GM12891 (cell line): ENCODE measurements around the gene PROB1.

Experiments
- DNase-seq: peaks from one replicate; pipeline ENCODE4 v3.0.0; 2011; ENCODE audit warnings: low spot score; ENCODE audit not compliant: insufficient read length
- FAIRE-seq: peaks from 2 replicates; lab custom pipeline; 2011; peaks lifted over from hg19 to GRCh38; lab: Jason Lieb, UNC
- PAX5 ChIP-seq: IDR thresholded peaks from 2 replicates; pipeline ENCODE4 v1.6.1; 2011; ENCODE audit warnings: low read length, moderate library complexity, mild to moderate bottlenecking; ENCODE audit not compliant: insufficient read depth, severe bottlenecking
- POLR2A ChIP-seq: IDR thresholded peaks from 2 replicates; pipeline ENCODE4 v1.6.1; 2011; ENCODE audit warnings: low read depth, low read length, control low read depth
- POLR2AphosphoS5 ChIP-seq: IDR thresholded peaks from 2 replicates; pipeline ENCODE4 v1.6.1; 2011; ENCODE audit warnings: low read depth, low read length, control low read depth
- POU2F2 ChIP-seq: IDR thresholded peaks from 2 replicates; pipeline ENCODE4 v1.6.1; 2011; ENCODE audit warnings: low read depth, mild to moderate bottlenecking, control low read depth, low read length, moderate library complexity
- SPI1 ChIP-seq: IDR thresholded peaks from 2 replicates; pipeline ENCODE4 v1.6.1; 2011; ENCODE audit warnings: low read depth, low read length, control low read depth
- TAF1 ChIP-seq: IDR thresholded peaks from 2 replicates; pipeline ENCODE4 v1.6.1; 2011; ENCODE audit warnings: low read depth, low read length, control low read depth

PROB1 gene

GRCh38 chr5:139425497-139425896 is 30.6 kb upstream of the PROB1 start:
- DNase-seq (no peak), FAIRE-seq (no peak)
- TF ChIP-seq TAF1: no peak
- no peak for TF ChIP-seq SPI1
- TF ChIP-seq POLR2A: no peak
- TF ChIP-seq POLR2AphosphoS5: no peak
- TF ChIP-seq POU2F2: no peak
- no peak for TF ChIP-seq PAX5

- FAIRE-seq (peak; percentile 88), DNase-seq (peak; percentile 64)
- TF ChIP-seq POU2F2 (no peak), TAF1 (no peak), POLR2AphosphoS5 (no peak), POLR2A (no peak), SPI1 (no peak), PAX5 (no peak)
These were observed 27.5 kb upstream of the PROB1 start for GRCh38 chr5:139422307-139422893.

GRCh38 chr5:139419226-139420192 is 24.6 kb upstream of the PROB1 start:
- DNase-seq: no peak
- FAIRE-seq: no peak
- TF ChIP-seq POLR2A: no peak

GRCh38 chr5:139418793-139419192 is 23.9 kb upstream of the PROB1 start:
- FAIRE-seq: no peak
- TF ChIP-seq POU2F2 (no peak), SPI1 (no peak), PAX5 (no peak), POLR2AphosphoS5 (no peak), TAF1 (no peak), POLR2A (no peak)
- DNase-seq: no peak

- DNase-seq: no peak
- no peak for FAIRE-seq
- no peak for TF ChIP-seq POLR2A
These were observed 22.3 kb upstream of the PROB1 start for GRCh38 chr5:139417214-139417613.

GRCh38 chr5:139416651-139417050 is 21.7 kb upstream of the PROB1 start:
- FAIRE-seq (peak; percentile 56), DNase-seq (no peak)
- TF ChIP-seq POLR2AphosphoS5: no peak
- no peak for TF ChIP-seq PAX5
- TF ChIP-seq POLR2A: no peak
- TF ChIP-seq SPI1: no peak
- no peak for TF ChIP-seq TAF1
- TF ChIP-seq POU2F2: no peak

GRCh38 chr5:139415869-139416268 is 21.0 kb upstream of the PROB1 start:
- no peak for FAIRE-seq
- TF ChIP-seq POLR2A (no peak), TAF1 (no peak), POU2F2 (no peak), PAX5 (no peak), POLR2AphosphoS5 (no peak), SPI1 (no peak)
- no peak for DNase-seq

GRCh38 chr5:139415221-139415861 is 20.4 kb upstream of the PROB1 start:
- FAIRE-seq: peak; percentile 9
- DNase-seq: no peak
- TF ChIP-seq PAX5 (no peak), POLR2AphosphoS5 (no peak), SPI1 (no peak), POU2F2 (no peak), TAF1 (no peak), POLR2A (no peak)

- no peak for TF ChIP-seq POLR2A
- TF ChIP-seq PAX5: no peak
- TF ChIP-seq TAF1: no peak
- TF ChIP-seq POLR2AphosphoS5: no peak
- FAIRE-seq (no peak), DNase-seq (no peak)
These were observed 19.8 kb upstream of the PROB1 start for GRCh38 chr5:139414581-139415130.

GRCh38 chr5:139413963-139414362 is 19.1 kb upstream of the PROB1 start:
- peak; percentile 60 for FAIRE-seq
- DNase-seq: no peak
- TF ChIP-seq SPI1 (no peak), POU2F2 (no peak), POLR2A (no peak), TAF1 (no peak), POLR2AphosphoS5 (no peak), PAX5 (no peak)
